ENCODE data around the gene PPP3CB.

PPP3CB gene

DNA sequence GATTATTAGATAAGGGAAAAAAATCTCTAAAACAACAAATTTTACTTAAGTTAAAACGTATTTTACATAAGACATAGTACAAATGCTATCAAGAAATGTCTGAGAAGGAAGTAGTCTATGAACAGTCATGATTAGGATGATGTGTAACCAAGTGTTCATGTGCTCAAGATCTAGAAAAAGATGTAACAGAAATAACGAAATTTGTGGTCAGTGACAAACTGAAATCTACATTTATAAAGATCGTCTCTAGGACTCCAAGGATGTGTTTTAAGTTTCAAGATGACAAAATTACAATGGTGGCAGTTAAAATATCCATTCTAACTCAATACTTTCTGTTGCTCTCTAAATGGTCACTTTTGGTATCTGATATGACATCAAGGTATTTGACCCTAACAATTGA lies 17.2 kb downstream of the PPP3CB start:
- no peak for DNase-seq

DNA sequence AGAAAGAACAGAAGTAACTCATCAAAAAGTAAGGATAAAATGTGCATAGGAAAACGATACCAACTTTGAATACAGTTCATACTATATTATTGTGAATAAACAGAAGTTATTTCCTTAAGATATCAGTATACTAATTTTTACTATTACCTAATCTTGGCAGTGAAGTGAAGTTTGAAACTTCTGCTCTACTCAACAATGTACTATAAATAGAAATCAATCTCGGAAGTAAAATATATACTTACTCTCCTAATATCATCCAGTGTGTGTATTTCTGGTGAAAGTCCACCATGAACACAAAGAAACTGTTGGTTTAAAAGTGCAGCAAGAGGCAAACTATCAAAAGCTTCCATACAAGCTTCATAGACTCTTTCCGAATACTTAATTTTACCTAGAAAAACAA lies 24.6 kb downstream of the PPP3CB start:
- DNase-seq, result no peak

DNA sequence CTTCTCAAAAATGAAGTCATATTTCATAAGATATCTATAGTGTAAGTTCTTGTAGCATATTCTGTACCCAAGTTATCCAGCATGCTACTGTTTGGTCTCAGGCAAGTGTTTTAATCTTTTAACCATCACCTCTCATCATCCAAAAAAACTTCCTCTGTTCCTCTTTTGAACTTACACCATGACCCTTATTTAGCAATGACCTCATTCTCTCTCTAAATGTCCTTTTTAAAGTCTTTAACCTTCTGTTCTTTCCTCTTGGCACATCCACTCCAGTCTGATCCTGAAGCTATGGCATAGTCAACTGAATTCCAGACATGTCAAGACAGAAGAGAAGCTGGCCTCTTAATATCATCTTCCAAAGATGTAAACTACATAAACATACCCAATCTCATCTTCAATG lies 26.2 kb downstream of the PPP3CB start:
- no peak for DNase-seq

DNA sequence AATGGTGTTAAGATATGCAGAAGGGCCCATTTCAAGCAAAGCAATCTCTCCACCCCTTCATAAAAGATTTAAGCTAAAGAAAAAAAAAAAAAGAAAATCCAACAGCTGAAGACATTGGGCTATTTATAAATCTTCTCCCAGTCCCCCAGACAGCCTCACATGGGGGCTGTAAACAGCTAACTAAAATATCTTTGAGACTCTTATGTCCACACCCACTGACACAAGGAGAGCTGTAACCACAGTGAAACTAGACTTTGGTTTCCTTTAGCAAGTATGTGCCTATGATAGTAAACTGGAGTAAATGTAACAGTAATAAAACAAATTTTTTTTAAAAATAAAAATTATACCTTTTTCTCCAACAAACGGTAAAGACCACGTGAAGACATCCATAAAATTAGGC lies 28.6 kb downstream of the PPP3CB start:
- DNase-seq, result no peak

DNA sequence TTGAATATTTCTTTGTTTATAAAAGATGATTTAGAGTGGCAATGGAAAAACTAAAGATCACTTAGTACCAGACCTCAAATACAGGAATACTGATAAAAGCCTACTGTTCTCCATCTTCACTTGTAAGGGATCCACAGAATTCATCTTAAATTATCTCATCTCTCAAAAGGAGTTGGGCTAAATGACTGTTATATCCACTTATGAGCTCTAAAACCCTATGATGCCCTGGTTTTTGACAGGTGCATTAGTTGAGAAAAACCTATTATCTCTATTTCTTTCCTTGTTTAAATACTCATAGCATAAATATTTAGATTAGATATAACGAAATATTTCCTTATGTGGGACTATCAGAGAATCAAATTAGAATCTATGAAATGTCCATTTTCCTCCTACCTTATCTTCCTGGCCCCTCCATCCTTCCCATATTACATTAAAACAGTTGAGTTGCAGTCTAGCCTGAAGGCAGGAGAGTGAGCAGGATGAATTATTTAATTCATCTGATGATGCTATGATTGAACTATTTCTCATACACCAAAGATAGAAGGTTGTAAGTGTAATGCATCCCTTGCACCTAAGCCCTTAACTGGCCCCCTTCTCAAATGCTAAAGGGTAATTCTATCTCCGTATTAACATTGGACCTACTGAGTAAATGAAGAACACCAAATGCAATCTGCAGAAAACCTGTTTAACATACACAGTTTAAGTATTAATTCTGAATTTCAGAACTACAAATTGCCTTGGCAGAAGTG lies 29.7 kb downstream of the PPP3CB start:
- no peak for DNase-seq

DNA sequence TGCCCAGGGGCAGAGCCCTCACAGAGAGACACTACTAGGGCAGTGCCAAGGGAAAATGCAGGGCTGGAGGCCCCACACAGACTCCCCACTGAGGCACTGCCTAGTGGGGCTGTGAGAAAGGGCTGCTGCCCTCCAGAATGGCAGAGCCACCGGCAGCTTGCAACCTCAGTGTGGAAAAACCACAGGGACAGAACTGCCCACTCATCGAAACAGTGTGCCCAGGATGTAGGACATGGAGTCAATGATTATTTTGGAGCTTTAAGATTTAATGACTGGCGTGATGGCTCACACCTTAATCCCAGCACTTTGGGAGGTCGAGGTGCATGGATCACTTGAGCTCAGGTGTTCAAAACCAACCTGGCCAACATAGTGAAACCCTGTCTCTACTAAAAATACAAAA lies 34.9 kb downstream of the PPP3CB start:
- no peak for DNase-seq

DNA sequence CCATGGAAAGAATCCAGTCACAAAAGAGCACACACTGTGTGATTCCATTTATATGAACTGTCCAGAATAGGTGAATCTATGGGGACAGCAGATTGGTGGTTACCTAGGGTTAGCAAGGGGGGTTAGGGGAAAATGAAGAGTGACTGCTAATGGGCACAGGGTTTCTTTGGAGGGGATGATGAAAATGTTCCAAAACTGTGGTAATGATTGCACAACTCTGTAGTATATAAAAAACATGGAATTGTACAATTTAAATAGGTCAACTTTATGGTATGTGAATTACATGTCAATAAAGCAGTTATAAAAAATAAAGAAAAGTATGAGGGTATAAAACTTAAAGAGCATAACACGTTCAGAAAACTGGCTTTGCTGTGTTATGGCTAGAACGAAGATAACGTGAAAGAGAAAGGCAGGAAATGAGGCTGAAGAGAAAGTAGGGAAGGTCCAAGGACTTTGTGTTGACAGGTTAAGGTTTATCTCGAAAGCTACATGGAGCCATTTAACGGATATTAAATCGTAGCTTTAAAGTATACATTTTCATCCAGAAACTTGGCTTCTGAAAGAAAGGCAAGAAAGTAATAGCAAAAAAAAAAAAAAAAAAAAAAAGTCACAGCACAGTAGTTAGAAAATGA lies 36.0 kb downstream of the PPP3CB start:
- no peak for DNase-seq

DNA sequence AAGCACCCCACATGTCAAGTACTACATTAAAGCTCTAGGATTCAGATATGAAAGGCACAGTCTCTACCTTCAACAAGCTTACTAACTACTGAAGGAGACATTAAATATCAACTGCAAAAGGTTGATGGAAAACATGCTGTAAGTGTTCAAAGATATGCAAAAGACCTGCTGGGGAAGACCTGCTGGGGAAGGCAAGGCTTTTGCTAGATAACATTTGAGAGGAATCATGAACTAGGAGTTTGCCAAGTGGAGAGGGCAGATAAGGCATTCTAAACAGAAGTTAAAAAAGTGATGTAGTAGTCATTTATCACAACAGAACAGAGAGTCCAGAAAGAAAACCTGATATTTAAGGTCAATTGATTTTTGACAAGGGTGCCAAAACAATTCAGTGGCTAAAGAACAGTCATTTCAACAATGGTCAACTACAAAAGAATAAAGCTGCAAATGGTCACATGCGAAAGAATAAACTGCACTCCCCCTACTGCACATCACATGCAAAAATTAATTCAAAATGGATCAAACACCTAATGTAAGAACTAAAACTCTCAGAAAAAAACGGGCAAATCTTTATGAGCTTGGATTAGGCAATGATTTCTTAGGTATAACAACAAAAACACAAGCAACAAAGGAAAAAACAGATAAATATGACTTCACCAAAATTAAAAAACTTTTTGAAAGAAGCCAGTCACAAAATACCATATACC lies 39.5 kb downstream of the PPP3CB start:
- no peak for DNase-seq

DNA sequence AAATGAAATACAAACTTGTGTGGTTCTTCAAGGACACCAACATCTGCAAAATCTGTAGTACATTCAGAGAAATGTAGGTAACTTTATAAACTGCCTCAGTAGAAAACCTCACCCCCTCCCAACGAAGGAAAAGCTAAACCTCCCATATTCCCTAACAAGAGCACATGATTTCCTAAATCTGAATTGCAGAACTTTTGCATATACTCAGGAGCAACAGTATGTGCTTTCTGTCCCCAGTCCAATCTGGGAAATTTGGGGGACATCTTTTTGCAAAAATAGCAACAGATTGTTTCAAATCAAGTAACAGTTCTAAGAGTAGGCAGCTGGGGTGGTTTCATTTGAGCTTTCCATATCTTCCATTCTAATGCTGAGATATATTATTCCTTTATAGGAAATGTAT lies 46.7 kb downstream of the PPP3CB start:
- no peak for DNase-seq

DNA sequence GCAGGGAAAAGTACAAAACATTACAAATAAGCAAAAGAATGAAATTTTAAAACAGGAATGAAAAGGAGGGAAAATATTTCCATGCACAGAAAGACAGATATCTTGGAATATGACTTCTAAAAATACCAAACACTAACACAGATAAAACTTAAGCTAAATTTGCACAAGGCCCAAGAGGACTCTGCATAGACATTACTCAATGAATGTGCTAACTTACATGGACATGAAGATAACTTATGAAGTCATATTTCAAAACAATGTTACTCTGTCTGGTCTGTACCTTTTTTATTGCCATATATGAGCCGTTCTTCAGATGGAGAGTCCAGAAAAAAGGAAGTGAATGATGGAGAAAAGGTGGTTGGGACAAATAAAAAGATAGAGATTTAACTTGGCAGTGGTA lies 47.4 kb downstream of the PPP3CB start:
- no peak for DNase-seq

DNA sequence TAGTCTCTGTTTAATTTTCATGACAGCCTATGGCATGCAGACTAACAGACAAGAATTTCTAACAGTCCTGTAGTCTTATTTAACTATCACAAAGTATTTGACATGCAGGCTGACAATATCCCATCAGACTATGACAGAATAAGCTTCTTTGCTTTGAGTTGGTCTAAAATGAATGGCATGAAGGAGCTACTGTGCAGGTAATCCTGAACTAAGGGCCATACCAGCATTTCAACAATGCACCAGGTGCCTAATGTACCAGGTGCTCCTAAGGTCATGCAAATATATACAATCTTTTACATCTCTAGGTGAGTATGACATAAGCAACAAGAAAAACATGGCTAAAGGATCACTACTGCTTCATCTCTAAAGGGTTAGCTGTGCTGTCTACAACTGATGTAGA lies 48.9 kb downstream of the PPP3CB start:
- no peak for DNase-seq

DNA sequence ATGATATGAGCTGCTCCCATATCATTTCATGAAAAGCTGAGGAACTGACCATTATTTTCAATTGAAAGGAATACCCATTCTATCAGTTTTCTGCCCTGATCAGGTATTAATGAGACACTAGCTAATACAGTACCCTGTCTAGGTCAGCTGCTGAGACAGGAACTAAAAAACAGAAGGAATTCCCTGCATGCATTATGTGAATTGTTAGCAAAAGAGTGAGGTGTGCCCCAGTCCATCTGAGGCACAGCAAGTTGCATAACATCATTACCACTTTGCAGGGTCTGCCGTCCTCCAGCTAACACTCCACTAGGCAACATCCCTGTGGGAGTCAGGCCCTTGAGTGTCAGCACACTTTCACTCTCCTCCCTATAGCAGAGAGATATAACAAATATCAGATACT lies 51.4 kb downstream of the PPP3CB start:
- DNase-seq, result no peak

DNA sequence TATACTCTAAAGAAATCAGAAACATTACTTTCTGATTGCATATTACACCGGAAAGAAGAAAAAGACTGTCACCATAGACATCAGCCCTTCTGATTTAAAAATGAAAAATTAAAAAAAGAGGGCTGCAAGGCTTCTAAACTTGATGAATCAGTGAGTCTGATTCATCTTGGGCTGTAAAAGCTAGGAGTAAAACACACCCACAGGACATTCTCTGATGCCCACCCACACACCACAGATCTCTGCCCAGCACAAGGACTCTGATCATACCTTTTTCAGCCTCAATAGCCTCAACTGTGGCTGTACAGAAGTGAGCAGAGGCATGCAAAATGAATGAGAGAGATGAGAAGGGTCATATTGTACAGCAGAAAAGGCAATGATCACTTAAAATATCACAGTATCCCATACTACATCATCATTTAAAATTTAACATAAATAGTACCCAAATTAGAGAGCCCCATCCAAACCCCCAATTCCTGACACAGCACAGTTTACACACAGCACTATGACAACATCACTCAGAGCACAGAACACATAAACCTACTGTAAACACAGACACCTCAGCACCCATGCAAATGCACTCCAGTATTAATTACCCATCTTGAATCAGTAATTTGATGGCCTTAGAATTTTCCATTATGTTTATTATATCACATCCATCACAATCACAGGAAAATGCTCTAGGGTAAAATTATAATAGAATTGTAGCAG lies 56.1 kb downstream of the PPP3CB start:
- DNase-seq, result peak; percentile 12

DNA sequence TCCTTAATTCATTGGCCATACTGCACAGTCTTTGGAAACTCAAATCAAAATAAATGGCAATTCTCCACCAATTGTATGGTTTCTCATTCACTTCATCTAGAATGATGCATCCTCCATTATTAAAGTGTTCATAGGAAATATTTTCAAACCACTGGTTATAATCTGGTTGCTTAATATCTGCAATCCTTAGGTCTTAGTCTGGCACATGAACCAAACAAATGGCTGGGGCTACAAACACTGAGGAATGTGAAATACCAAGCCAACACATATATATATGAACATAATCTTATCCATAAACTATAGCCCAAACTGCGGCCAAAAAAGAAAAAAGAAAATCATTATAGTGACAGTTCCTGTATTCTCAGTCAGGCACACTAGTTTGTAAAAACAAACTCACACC lies 56.8 kb downstream of the PPP3CB start:
- DNase-seq, result no peak

DNA sequence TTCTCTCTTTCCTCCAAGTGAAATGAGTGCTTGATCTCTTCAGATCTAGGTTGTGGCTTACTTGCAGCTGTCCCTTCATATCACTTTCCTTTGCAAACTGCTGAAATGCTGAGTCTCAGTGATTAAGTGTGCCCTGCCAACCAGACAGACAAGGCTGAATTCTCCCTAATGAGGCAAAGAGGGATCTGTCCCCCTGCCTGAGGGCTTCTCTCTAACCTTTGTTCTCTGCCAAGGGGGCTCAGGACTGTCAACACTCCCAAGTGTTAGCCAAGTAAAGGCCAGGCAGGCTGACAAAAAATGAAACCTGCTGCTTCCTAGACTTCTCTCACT lies 62.3 kb downstream of the PPP3CB start, which contains the start of gene MSS51:
Gene MSS51, minus strand, starts transcription at position 24 of the 330 bp plus-strand sequence. CDS start 5,277 bp downstream, outside the sequence.
- DNase-seq, result no peak

DNA sequence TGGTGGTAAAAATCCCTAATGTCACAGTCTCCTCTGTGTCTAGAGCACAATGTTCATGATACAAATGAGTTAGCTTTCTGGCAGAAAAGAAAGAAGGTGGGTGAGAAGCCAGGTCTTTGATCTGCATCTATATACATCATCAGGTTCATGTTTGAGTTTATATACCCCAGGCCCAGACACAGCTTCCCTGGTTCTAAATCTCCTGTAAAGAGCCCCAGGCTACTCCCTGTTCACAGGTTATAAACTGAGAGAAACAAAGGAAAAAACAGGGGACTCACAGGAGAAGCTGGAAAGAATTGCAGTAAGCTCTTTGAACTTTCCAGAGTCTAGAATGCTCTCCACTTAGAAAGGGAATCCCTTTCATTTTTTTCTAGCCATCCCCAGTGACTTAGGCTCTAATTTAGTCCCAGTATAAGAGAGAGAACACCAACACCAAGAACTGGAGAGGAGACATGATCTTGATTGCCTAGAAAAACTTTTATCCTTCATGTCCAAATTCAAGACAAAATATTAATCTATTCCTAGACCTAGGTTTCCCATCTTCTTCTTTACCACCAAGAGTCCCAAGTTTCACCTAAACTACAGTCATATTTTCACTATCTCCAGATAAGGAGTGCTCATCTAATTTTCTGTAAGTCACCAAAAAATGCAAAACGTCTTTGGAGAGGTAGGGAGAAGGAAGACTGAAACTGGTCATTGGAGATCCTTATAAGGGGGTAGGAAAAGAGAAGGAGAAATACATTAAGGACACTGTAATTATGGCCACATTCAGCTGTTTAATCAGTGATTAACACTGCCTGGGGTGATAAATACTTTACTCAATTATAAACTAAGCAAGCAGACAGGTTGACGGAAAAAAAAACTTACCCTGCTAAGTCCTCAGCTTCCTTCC lies 62.9 kb downstream of the PPP3CB start:
- DNase-seq, result no peak

DNA sequence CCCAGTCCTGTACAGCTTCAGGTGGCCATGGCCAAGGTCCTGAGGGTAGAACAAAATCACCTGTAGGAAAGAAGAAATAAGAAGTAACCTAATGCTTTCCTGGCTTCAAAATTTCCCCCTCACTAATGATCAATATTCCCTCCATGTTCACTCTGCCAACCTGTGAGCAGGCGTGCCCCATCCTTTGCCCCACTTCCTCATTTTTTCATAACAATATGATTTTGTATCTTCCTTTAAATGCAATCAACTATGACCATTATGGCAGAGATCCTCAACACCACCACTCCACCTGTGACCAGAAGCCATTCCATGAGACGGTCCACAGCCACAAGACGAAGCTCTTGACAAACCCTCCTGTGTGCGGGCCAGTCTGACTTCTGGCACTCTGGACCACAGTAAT lies 69.5 kb downstream of the PPP3CB start:
- DNase-seq, result no peak

DNA sequence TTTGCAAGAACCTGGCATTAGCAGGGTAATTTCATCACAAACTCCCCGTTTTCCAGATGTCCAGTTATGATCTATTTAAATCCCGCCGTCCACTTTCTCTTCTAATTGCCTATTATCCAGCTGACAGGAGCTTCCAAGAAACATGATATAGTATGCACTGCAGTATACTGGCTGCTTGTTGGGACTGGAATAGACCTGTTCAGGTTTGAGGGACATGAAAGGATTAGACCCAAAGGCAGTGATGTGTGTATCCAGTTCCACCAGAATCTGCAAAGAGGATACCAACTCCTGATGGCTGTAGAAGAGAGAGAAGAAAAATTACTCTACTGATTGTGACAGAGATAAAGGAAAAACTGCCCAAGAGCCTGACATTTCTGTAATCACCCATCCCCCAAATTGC lies 71.3 kb downstream of the PPP3CB start:
- DNase-seq, result no peak

DNA sequence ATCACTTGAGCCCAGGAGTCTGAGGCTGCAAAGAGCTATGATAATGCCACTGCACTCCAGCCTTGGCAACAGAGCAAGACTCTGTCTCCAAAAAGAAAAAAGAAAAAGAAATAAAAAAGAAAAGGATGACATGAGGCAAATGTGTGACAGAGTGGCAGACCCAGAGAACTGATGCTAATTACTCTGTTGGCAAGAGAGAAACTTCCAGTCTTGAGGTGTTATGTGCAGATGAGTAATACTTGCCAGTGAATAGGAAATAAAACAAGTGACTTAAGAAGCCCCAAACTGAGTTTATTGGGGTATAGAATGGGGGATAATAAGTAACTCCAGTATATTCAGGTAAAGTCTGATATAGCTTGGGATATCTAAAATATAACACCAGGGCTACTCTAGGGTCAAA lies 72.5 kb downstream of the PPP3CB start:
- DNase-seq, result no peak

DNA sequence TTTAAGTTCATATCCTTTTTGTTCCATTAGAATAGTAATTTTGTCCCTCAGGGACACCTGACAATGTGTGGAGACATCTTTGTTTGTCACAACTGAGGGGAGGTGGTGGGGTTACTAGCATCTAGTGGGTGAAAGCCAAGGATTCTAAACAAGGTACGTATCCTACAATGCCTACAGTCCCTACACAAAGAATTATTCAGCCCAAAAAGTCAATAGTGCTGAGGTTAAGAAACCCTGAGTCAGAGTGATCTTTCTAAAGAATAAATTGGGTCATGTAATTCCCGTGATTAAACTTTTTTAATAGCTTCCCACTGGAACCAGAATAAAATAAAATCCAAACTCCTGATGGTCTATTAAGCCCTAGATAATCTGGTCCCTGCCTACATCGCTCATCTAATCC lies 79.3 kb downstream of the PPP3CB start:
- DNase-seq, result no peak

DNA sequence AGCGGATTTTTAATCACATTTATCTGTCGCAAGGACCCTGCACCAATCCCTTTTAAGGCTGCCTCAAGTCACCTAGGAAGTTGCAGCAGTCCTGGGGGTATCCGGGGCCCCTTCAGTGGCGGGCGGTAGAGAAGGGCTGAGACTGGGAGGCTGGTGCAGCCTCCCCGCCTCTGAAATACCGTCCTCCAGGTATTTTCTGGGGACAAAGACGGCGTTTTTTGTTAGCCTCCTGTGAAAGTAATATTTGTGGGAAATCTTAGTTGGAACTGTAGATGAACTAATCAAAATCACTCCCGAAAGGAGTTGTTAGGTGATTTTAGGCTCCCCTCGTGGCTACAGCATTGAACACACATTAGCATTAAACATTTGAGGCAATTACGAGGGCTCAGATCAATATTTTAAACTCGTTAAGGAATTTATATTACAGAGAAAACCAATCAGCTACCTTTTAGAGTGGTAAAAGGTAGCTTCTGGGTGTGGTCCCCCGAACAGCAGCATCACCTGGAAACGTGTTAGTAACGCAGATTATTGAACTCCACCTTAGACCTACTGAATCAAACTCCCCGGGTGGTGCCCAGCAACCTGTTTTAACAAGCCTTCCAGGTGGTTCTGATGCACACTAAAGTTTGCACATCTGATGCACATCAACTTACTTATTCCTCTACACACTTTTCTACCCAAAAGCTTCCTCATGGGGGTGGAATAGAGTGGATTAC lies 81.4 kb downstream of the PPP3CB start:
- DNase-seq, result no peak
